HG03432 (cell line): Measurements from ENCODE around the gene OTX1.
"Not testable (repeated sequence)": the region's sequence is repeated elsewhere in the genome, so short reads cannot be mapped to it uniquely, and the experiment has no call there.

Experiments
- ATAC-seq: cut with Tn5 transposase; IDR thresholded peaks from one replicate; pipeline ENCODE4 v1.9.1; 2021; ENCODE audit warnings: mild to moderate bottlenecking, moderate library complexity; ENCODE audit not compliant: unreplicated experiment

OTX1 gene

DNA sequence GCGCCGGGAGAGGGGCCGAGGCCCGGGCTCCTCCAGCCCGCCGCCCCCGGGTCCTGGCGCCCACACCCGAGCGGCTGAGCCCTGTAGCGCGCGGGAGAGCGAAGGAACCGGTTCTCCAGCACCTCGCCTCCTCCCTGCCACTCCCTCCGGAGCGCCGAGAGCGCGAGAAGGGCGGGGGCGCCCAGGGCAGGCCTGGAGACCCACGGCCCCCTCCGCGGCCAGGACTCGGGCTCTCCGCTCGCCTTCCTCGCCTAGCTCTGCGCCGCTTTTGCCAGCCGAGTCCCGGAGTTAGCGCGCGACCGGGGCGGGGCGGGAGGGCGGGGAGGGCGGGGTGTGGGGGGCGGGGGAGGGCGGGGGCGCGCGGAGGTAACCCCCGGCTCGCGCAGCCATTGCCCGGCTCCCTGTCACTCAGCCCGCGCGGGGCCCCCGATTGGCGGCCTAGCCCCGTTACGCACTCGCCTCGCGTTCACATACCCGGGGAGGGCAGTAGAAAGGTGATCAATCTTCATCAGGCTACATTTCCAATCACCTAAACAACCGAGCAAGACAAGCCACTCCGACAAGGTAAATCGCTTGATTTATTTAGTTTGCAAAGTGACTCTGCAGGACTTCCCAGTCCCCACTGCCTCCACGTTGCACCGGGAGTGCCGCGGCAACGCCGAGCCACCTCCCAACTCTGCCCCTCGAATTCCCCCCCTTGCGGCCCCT, at the start of gene OTX1:
OTX1 (plus strand) TSS at position 497 of the 708 bp plus-strand sequence. CDS start 2,161 bp downstream, outside the sequence.
- ATAC-seq: peak; percentile 87

DNA sequence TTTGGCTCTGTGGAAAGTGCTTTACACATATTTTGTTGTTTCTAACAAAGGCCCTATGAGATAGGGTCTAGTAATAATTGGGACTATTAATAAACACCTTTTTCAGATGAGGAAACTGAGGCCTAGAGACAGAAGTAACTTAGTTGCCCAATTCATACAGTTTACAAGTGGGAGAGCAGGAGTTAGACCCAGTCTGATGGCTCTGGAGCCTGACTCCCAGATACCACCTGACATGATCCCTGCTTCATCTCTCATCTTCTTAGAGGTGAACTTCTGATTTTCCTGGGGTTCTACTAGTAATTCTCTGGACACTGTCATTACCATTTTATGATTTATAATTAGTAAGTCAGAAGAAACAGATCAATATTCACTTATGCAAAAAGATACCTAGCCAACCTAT, 49.1 kb upstream of the OTX1 start:
- no peak for ATAC-seq

DNA sequence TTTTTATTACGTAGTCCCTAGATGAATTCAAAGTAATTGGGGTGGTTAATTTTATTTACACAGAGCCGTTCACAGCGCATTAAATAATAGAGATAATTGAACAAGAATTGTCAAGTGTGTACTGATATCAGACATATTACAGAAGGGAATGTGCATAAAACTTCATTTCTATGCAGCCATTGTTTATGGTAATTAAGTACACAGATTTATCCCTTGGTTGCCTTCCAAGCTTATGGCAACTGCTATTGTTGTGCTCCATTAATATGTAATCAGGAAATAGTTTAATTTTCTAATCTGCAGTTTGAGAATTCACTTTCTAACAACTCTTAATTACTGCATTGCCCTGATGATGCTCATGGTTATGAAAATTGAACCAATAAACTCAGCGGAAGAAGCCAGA, 47.3 kb upstream of the OTX1 start:
- no peak for ATAC-seq

DNA sequence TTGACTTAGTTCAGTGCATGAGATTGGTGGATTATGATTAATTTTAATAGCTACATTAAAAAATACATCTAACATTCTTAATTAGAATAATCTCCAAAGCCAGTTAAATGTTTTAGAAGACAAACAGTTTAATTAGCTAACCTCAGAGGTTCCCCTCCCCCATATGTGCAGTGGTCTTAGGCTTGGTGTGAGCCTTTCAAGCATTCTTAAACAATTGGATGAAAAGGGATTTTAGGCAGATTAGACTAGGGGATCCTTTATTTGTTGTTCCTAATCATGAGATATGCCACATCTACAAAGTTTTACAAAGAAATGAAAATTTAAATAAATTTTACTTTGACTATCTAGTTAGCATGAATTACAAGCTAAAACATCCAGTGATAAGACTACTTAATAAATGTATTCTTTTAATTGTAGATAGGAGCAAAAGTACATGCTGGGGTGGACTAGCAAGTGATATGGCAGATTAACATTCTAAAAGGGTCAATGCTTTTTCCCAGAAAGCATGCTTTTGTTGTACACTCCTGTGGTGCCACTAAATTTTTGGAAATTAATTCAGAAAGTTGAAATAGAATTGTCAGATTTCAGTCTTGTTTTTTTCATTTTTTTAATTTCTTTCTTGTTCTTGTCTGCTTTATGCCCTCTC, 42.7 kb upstream of the OTX1 start:
- ATAC-seq: no peak

DNA sequence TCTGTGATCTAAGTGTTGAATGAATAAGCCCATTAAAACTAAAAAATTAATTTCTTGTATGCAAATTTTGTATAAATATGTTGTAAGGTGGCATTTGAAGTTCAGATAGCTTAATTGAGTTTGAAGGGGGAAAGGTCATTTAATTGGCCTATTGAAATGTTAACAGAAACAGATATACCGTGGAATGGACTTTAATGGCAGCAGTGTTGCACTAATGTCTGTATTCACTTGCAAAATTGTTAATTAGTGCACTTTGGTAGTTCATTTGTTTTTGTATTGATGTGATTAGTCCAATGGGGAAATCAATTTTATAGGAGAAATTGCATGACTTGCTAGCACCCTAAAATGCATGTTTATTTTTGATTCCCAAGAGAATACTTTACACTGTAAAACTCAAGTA, 41.8 kb upstream of the OTX1 start:
- no peak for ATAC-seq

DNA sequence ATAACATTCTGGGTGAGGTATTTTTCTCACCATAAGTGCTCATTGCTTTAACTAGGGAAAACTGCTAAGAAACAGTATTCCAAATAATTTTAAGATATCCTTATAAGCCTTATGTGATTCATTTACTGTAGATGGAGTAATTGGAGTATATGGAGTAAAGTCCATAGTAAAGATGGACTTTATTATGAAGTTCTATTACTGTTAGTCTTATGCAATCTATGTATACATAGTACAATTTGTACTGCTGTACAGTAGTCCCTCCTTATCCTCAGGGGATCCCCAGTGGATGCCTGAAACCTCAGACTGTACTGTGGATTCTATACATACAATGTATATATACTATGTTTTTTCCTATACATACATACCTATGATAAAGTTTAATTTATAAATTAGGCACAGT, 41.1 kb upstream of the OTX1 start:
- ATAC-seq: no peak

DNA sequence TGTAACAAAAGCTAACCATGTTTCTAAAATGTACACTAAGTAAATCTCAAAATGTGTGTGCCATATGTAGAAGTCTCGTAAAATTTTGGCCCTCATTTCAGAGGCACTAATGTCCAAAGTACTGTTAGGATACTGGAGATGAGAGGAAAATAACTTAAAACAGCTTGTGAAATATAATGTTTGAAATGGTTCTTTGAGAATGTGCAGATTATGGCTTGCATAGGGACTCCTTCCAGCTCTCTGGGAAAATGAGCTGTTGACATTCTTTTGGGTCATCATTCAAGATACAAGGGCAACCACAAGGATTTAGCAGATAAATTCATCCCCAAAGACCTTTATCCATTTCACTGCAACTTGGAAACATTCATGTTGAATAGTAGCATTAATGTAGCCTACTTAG, 38.1 kb upstream of the OTX1 start:
- no peak for ATAC-seq

DNA sequence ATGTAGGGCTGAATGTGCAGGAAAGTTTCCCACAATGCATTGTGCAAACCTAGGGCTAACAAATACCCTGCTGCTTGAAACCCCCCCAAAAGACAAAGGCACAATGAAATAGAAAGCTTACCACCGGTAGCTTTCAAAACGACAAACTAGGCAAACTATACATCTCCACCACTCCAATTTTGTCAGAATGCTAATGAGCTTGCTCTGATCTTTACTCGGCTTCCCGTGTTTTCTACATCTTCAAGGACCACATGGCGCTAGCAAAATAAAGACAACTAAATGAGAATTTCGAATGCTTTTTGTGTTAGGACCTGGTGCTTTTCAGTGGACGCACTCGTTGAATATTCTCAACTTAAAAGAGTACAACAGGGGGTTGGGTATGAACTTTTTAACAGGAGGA, 37.2 kb upstream of the OTX1 start:
- no peak for ATAC-seq

DNA sequence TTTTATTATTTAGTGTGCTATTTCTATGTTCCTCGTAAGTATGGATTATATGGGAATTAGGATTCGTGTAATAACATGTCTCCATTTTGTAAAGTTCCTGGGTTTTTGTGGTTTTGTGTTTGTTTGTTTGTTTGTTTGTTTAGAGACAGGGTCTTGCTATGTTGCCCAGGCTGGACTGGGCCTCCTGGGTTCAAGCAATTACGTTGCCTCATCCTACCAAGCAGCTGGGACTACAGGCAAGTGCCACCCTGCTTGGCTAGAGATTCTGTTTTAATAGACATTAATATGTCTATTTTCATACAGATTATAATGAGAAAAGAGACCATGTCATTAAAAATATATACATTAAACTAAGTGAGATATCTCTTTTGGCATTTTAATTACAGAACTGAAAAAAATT, 35.2 kb upstream of the OTX1 start:
- no peak for ATAC-seq

DNA sequence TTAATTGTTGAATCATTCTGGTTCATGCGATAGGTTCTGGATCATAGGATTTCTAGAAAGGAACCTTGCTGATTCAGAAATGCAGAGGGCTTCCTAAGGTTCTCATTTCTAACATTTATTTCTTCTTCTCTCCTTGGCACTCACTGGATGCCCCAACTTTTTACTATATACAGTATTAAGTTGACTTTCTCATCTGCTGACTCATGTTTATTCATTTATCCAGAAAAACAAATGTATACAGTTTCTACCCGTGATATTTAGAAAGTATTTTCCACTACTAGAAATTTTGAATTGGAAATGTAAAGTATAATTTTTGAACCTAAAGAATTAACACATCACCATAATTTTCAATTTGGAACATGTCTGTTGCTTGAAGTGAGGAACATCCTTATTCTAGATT, 32.2 kb upstream of the OTX1 start:
- no peak for ATAC-seq

DNA sequence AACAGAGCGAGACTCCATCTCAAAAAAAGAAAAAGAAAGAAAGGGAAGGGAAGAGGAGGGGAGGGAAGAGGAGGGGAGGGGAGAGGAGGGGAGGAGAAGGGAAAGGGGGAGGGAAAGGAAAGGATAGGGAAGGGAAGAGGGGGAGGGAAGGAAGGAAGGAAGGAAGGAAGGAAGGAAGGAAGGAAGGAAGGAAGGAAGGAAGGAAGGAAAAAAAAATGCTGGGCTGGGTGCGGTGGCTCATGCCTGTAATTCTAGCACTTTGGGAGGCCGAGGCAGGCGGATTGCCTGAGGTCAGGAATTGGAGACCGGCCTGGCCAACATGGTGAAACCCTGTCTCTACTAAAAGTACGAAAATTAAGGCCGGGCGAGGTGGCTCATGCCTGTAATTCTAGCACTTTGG, 30.9 kb upstream of the OTX1 start:
- not testable (repeated sequence) for ATAC-seq

DNA sequence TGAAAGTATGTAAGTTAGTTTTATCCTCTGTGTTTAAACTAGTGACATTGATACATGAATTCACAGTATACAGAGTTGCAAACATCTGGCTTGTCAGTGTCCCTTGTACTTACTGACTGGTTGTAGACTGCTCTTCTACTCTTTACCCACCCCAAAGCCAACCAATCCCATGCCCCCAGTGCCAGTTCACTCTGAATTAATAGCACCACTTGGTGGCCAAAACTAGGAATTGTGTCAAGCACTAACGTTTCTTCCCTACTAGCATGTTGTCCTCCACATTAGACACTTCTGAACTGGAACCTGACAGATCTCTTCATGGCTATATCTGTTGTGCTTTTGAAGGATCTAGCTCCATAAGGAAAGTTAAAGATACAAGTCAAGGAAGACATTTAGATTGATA, 27.2 kb upstream of the OTX1 start:
- peak; percentile 65 for ATAC-seq

DNA sequence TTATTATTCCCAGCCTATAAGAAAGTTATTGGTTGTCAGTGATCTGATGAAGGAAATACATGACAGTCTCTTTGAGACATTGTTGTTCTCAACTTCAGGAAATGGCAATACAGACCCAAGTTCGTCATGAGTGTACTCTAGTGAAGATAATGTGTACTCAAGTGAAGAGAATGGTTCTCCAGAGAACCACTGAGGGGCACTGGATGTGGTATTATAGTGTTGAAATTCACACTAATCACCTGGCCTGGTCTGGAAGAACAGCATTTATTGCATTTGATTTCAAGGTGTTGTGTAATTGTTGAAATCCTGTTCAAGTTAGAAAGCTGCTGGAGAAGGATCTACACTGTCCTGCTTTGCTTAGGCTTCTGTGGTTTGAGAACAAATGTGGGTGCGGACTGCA, 23.4 kb upstream of the OTX1 start:
- ATAC-seq: no peak

DNA sequence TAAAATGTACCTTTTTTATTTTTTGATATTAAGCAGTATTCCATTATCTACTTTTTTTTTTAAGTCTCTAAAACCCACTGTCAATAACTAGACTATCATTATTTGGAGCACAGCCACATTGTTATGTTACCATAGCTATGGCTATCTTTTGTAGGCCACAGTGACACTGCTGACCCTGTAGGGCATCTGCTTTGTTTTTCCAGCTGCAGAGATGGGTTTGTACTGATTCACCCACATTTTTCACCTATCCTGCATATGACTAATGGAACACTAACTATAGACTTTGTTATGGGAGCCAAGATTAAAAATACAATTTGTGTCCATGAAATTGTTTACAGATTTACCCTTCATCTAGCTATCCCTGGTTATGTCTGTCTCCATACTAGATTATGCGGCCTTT, 21.6 kb upstream of the OTX1 start:
- ATAC-seq: no peak

DNA sequence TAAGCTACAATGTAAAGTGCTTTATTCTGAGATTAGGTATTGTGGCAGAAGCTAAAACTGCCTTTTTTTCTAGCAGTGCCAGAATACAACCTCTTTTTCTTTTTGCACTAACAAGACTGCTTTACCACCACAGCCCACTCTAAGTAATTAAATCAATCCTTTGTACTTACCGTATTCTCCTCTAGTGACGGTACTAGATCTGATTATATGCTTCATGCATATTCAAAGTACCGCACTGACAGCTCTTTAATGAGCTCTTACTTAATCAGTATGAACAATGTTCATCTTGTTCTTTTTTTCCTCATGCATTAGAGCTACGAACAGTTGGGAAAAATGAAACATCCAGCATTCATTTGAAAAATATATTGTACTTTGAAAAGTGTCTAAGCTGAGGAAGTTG, 16.1 kb upstream of the OTX1 start:
- no peak for ATAC-seq

DNA sequence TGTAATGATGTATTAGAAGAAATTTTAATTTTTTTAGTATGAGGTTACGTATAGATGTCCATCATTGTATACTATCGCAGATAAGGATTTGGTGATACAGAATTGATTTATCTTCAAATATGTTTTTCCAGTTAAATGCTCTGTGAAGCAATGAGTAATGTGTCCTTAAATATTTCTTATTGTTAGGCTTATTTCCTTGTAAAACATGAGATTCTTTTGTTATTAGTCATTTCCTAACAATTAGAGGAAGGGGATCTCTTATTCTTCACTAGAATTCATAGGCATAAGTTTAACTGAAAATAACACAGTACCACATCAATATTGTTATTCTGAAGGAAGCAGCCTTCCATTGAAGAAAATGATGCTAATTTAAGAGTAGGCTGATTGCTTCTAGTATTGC, 15.5 kb upstream of the OTX1 start:
- no peak for ATAC-seq

DNA sequence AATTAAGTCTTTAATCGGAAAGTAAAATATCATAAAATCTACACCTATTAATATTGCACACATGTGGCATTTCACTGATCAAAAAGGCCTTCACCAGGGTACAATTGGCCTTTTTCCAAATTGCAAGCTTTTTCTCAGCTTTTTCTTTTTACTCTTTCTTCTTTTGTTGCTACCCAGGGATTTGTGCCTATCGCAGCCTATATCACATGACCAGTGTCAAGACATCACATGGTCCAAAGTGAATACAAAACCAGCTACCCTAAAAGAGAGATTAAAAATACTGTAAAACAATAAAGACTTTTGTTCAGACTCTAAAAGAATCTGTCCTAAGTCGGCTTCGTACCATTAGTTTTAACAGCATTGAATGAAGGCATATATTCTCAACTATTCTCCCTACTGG, 15.0 kb upstream of the OTX1 start:
- ATAC-seq: no peak

DNA sequence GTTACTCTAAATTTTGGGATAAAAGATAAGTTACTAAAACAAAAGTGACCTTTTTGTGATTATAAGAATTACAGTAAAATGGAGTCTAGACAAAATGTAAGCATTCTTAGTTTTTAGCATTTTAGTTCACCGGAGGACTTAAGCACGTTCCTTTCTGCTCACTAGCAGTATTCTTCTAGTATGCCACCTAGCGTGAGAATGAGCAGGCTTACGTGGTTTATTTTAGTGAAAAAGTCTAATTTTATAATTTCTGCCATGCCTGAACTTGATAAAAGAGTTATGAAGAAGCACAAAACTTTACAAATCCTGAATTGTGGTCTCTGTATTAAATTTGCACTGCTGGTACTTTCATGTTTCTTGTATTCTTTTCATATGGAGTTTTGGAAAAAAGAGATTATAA, 12.6 kb upstream of the OTX1 start:
- no peak for ATAC-seq

DNA sequence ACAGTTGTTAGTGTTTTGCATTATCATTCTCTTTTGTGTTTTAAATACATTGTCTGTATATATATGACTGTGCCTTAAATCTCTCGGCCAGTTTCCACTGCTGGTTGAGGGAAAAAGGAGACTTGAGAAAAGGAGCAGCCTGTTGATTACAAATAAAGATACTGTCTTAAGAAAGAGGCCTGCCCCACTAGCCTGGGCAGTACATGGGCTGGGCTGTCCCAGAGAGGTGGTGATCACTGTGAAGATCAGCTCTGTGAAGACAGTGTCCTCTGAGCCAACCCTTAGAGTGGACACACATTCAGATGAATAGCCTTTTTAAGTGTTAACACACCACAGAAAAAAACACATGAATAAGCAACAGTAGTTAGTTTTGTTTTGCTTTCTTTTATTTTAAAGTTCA, 10.0 kb upstream of the OTX1 start:
- no peak for ATAC-seq

DNA sequence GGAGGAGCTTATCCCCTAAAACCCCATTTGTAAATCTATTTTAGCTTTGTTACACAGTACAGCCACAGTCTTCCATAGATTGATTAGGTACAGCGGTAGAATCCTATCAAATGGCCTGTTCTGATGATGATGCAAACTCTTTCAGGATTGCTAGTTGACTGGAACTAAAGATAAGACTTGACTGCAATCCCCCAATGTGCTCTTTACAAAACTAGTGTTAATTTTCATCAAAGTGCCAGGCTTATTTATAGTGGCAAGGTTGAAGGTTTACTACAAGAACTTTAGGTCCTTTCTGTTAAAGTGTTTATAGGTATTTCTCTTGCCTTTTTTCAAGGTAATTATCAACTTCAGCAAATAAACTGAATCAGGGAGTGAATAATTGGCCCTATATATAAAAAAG, 9.0 kb upstream of the OTX1 start:
- ATAC-seq: no peak

DNA sequence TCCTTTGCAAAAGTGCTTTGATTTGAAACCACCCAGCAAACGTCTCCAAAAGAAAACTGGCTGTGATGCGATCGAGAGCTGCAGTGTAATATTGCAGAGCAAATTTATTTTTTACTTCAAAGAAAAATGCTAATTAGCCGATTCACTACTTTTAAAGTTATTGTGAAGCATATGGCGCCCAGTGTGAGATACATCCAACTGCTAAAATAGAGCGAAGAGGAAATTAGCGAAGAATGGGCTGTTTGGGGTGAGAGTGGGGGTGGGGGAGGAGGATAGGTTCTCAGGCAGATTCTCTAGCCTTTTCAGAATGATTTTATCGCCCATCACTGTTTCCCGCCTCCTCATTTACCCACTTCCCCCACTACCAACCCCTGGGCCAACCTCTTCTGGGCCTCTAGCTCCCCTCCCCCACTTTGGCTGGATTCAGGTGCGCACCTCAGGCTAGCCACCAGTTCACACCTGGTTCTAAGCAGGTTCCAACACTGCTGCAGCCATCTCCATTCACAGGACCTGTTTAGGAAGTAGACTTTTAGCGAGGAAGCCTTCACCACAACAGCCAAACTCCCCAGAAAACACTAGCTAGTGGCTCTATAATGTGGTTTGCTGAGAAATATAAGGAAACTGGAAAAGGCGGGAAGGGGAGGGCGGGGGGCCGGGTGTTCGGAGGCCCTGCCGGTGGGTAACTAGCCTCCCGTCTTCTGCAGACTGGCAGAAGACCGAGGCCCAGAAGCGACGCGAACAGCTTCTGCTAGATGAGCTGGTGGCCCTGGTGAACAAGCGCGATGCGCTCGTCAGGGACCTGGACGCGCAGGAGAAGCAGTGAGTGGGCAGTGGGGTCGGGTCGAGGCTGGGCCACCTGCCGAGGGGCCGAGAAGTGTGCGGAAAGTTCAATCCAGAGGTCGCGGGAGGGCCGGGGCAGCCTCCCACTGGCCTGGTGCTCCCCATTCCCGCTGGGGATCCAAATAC, 6.0 kb upstream of the OTX1 start:
- ATAC-seq: no peak

DNA sequence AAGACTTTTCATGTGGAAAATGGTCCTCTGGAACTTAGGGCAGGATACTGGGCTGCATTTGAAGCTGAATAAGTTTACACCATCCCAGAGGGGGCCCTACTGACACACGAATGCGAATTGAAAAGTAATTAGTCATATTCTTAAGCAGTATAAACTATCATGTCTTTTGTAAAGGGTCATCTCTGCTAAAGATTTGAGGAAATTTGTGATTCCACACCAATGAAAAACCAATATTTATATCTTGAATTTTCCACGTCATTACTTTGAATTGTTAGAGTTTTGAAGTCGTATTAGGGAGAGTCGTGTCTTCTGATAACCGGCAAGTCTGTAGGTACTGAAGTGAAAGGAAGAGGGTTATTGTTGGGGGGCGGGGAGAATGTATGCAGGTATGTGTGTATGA, 4.1 kb upstream of the OTX1 start:
- ATAC-seq: no peak
